Measurements from ENCODE around the gene CCNA2.

Gene CCNA2

DNA sequence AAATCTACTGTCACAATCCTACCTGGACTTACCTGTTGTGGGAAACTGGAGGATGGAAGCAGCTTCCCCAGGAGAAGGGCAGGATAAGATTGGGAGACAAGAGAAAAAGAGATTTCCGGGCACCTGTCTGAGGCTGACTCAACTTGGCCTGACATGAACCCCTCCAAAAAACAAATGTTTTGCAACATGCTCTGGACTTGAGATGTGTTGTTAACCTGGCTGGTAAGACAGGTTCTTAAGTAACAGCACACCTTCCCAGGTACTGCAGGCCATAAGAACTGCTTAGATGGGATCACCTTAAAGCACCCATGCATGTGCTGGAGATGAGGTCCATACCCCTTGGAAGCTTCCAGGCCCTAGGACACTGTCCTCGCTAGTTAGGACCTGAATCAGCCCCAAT is 54.3 kb downstream of the CCNA2 start:
- no peak for DNase-seq

DNA sequence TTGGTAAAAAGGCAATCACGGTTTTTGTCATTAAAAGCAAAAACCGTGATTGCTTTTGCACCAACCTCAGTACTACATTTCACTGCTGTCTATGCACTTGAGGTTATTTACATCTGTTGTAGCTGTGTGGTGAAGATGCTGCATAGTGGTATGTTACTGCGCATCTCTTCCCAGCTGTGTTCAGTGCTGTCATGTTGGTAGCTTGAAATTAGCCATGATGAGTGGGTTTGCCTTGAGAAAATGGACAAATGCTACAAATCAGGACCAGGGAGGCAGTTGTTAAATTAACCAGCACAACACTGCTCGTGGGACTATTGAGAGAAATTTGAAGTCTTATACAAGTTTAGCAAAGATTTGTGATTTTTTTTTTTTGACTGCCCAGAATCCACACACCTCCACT is 56.5 kb downstream of the CCNA2 start:
- DNase-seq, result no peak

Measured in DMS79 treated with DMSO at 0.1 percent for 48 hours (cell line).